Kidney epithelial cell (primary cell): Measurements from ENCODE around the gene NFILZ. TPM values are rescaled to one million over a fixed set of nuclear protein-coding genes. Genes with fewer than 3 reads are reported as not detected.
"Not testable (repeated sequence)": the region's sequence is repeated elsewhere in the genome, so short reads cannot be mapped to it uniquely, and the experiment has no call there.

Experiments used
- DNase-seq: peaks from one replicate; pipeline ENCODE4 v3.0.0-alpha.2; 2010; ENCODE audit warnings: low read depth
- H3K27me3 ChIP-seq: 2 replicates; pipeline ENCODE4 v1.6.0; 2011; ENCODE audit warnings: low read length; ENCODE audit not compliant: control insufficient read depth, insufficient read depth
- H3K36me3 ChIP-seq: 2 replicates; pipeline ENCODE4 v1.5.1; 2011; ENCODE audit warnings: low read length; ENCODE audit not compliant: control insufficient read depth, insufficient read depth
- H3K4me3 ChIP-seq: 2 replicates; pipeline ENCODE4 v1.5.1; 2011; ENCODE audit warnings: low read depth, mild to moderate bottlenecking, control low read depth, low read length
- total RNA-seq: library from RNA; depleted of rRNA; stranded (reverse); fragments of >200 nt; gene quantifications from 2 replicates; pipeline ENCODE4 v1.2.3, GENCODE V29; 2015
- TF ChIP-seq, protein P1 (sequence below): IDR thresholded peaks from 2 replicates; pipeline ENCODE4 v1.5.1; 2011; ENCODE audit warnings: mild to moderate bottlenecking, moderate library complexity, low read length, control low read depth, inconsistent platforms; ENCODE audit not compliant: insufficient read depth, poor library complexity, severe bottlenecking

NFILZ gene
- total RNA-seq, 1 donor from 2014 or later = not detected

DNA sequence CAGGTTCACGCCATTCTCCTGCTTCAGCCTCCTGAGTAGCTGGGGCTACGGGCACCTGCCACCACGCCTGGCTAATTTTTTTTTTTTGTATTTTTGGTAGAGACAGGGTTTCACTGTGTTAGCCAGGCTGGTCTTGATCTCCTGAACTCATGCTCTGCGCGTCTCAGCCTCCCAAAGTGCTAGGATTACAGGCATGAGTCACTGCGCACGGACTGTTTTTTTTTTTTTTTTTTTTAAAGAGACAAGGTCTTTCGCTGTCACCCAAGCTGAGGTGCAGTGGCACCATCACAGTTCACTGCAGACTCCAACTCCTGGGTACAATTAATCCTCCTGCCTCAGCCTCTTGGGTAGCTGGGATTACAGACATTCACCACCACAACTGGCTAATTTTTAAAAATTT, 11.7 kb upstream of the NFILZ start:
- DNase-seq = no peak
- Histone ChIP-seq H3K27me3 (no peaks in the 10 kb centered on the region), H3K36me3 (no peaks in the 10 kb centered on the region), H3K4me3 (no peak overlapping the region)
- TF ChIP-seq, protein P1, sequence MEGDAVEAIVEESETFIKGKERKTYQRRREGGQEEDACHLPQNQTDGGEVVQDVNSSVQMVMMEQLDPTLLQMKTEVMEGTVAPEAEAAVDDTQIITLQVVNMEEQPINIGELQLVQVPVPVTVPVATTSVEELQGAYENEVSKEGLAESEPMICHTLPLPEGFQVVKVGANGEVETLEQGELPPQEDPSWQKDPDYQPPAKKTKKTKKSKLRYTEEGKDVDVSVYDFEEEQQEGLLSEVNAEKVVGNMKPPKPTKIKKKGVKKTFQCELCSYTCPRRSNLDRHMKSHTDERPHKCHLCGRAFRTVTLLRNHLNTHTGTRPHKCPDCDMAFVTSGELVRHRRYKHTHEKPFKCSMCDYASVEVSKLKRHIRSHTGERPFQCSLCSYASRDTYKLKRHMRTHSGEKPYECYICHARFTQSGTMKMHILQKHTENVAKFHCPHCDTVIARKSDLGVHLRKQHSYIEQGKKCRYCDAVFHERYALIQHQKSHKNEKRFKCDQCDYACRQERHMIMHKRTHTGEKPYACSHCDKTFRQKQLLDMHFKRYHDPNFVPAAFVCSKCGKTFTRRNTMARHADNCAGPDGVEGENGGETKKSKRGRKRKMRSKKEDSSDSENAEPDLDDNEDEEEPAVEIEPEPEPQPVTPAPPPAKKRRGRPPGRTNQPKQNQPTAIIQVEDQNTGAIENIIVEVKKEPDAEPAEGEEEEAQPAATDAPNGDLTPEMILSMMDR = no peak

DNA sequence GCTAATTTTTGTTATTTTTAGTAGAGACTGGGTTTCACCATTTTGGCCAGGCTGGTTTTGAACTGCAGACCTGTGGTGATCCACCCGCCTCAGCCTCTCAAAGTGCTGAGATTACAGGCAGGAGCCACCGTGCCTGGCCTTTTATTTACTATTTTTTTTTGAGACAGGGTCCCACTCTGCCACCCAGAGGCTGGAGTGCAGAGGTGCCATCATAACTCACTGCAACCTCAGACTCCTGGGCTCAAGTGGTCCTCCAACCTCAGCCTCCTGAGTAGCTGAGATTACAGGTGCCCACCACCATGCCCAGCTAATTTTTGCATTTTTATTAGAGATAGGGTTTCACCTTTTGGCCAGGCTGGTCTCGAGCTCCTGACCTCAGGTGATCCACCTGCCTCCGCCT, 7.5 kb upstream of the NFILZ start:
- not testable (repeated sequence) for H3K4me3 ChIP-seq, DNase-seq, H3K27me3 ChIP-seq, H3K36me3 ChIP-seq

DNA sequence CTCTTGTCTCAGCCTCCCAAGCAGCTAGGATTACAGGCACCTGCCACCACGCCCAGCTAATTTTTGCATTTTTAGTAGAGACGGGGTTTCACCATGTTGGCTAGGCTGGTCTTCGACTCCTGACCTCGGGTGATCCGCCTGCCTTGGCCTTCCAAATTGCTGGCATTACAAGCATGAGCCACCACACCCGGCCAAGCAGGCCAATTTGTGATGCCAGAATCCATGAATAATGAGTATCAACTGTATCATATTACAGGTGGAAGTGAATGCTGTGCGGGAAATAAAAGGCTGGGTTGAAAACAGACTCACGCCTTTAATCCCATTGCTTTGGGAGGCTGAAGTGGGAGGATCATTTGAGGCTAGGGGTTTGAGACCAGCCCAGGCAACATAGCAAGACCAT, 3.6 kb upstream of the NFILZ start:
- Histone ChIP-seq H3K4me3 (no peak overlapping the region), H3K27me3 (no peaks in the 10 kb centered on the region), H3K36me3 (no peaks in the 10 kb centered on the region)
- DNase-seq = no peak
- TF ChIP-seq, protein P1 = no peak

DNA sequence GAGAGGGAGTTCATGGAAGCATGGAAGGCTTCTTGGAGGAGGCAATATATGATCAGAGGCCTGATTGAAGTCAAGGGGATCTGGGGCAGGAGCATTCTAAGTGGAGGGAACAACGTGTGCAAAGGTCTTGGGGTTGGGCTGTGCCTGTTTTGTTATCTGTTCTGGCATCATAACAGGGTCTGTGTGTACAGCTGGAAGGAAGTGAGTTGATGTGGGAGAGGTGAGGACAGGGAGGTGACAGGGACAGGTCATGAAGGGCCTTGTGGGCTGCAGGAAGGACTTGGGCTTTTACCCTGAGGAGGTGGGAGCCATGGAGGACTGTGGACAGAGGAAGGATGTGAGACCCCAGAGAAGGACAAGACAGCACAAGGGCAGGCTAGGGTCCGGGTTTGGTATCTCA, 1.2 kb upstream of the NFILZ start:
- H3K4me3 ChIP-seq = no peak overlapping the region
- DNase-seq = no peak
- TF ChIP-seq, protein P1 = no peak
- no peaks in the 10 kb centered on the region for H3K36me3 ChIP-seq
- no peaks in the 10 kb centered on the region for H3K27me3 ChIP-seq

DNA sequence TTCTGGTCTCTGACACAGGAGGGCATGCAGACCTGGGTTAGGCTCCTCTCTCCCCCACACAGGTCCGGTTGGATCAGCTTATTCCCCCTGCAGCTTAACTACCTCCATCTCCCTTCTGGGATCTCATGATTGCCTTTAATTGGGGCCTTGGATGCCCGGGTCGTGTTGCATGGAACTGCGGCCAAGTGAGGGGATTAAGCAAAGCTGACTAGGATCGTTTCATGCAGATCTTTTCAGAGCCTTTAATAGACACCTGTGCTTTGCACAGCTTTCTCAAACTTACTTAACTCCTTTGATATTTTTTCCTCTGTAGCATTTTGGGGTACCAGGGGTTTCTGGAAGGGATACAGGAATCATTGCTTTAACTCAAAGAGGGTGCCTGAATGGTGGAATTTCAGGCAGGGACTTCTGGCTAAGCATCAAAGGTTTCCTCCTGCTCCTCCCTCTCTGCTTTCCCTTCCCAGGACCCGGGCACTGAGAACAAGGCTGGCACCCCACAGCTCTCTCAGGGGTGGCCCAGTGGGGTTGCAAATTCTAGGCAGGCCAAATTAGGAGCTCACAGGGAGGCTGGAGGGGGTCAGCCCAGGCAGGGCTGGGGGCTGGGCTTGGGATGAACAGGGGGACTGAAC, 477 bp downstream of the NFILZ start:
- Histone ChIP-seq H3K4me3 (no peak overlapping the region), H3K27me3 (no peaks in the 10 kb centered on the region), H3K36me3 (no peaks in the 10 kb centered on the region)
- TF ChIP-seq, protein P1 = no peak
- no peak for DNase-seq

DNA sequence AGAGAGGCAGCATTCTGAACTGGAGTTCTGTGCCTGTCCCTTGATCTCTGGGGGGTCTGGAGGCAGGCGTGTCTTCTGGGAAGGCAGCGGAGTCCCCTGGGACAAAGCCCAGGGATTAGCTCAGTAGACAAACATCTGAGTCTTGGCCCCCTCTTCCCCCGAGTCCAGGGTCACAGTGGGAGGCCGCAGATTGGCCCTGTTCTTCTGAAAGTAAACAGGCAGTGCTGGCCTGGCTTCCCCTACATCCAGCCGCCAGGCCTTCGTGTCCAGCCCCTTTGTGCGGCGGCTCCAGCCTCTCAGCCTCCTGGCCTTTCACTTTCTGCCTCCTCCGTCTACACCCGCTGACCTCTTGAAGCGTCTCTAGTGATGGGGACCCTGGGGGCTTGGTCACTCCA, 989 bp downstream of the NFILZ start:
- TF ChIP-seq, protein P1 = no peak
- no peak for DNase-seq
- Histone ChIP-seq H3K36me3 (no peaks in the 10 kb centered on the region), H3K4me3 (no peak overlapping the region), H3K27me3 (no peaks in the 10 kb centered on the region)
